Calu3 (cell line): Measurements from ENCODE around the gene USP32. TPM values are rescaled to one million over a fixed set of nuclear protein-coding genes. Genes with fewer than 3 reads are reported as not detected.

ENCODE experiments used
- BruUV-seq: library from RNA; stranded (reverse); fragments of 400-500 nt; replicated peaks from 2 replicates; lab custom pipeline; 2021; lab: Mats Ljungman, UMichigan
- CTCF ChIA-PET: fragments of 300-600 bp; sonication (Branson Sonifier 250); formaldehyde crosslinking; loops from one replicate; lab custom pipeline; 2022; ENCODE audit warnings: antibody characterized with exemption; lab: Charles Lee
- DNase-seq: peaks from one replicate; pipeline ENCODE4 v3.0.0; 2022
- H3K27ac Mint-ChIP-seq: one replicate; pipeline ENCODE4 v1.8.0; 2022; ENCODE audit warnings: mixed read lengths; ENCODE audit not compliant: unreplicated experiment
- H3K27me3 Mint-ChIP-seq: one replicate; pipeline ENCODE4 v1.8.0; 2022; ENCODE audit warnings: mixed read lengths; ENCODE audit not compliant: unreplicated experiment
- H3K36me3 Mint-ChIP-seq: one replicate; pipeline ENCODE4 v1.8.0; 2022; ENCODE audit warnings: mild to moderate bottlenecking, moderate library complexity, mixed read lengths; ENCODE audit not compliant: insufficient read depth, unreplicated experiment
- H3K4me1 Mint-ChIP-seq: one replicate; pipeline ENCODE4 v1.8.0; 2022; ENCODE audit warnings: mild to moderate bottlenecking, low read depth, mixed read lengths; ENCODE audit not compliant: unreplicated experiment
- H3K4me3 Mint-ChIP-seq: one replicate; pipeline ENCODE4 v1.8.0; 2022; ENCODE audit warnings: mild to moderate bottlenecking, low read depth, moderate library complexity, mixed read lengths; ENCODE audit not compliant: unreplicated experiment
- H3K9me3 Mint-ChIP-seq: one replicate; pipeline ENCODE4 v1.8.0; 2022; ENCODE audit warnings: low read depth, mixed read lengths; ENCODE audit not compliant: unreplicated experiment
- CTCF ChIP-seq: fragments of 200-600 bp; IDR thresholded peaks from one replicate; pipeline ENCODE4 v1.8.0; 2022; ENCODE audit warnings: antibody characterized with exemption; ENCODE audit not compliant: unreplicated experiment
- intact Hi-C: fragments of 100-400 bp; cut with micrococcal nuclease; formaldehyde crosslinking; loops from one replicate; pipeline ENCODE4 v1.10.0; 2022; ENCODE audit not compliant: unreplicated experiment
- total RNA-seq: library from RNA; stranded (reverse); gene quantifications from 2 replicates; pipeline ENCODE4 v1.2.3, GENCODE V29; 2022

The USP32 gene
- total RNA-seq, 1 experiment from 2014 or later, result 29.6 TPM

DNA sequence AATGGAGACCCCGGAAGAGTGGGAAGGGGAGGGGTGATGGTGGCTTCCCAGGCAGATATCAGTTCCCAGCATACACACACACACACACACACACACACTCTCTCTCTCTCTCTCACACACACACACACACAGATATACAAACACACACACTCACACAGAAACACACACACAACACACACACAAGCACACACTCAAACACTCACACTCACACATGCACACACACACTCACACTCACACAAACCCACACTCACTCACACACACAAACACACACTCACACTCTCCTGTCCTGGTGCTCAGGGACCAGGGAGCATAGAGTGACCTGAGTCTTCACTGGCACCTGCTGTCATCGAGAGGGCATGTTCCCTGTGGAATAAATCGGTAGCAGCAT lies 236.5 kb downstream of the USP32 start:
- H3K4me1 Mint-ChIP-seq, result peaks cover 9% of the 10 kb centered on the region
- H3K27me3 Mint-ChIP-seq, result peaks cover 25% of the 10 kb centered on the region
- no TSS peak for BruUV-seq
- intact Hi-C loops, result no loop called here
- no peaks in the 10 kb centered on the region for H3K36me3 Mint-ChIP-seq
- no peak overlapping the region for H3K4me3 Mint-ChIP-seq
- H3K27ac Mint-ChIP-seq, result no peak overlapping the region
- DNase-seq, result no peak
- no peak for TF ChIP-seq CTCF
- H3K9me3 Mint-ChIP-seq, result no peaks in the 10 kb centered on the region
- CTCF ChIA-PET, result no interaction called here

- Mint-ChIP-seq H3K9me3 (no peaks in the 10 kb centered on the region), H3K27me3 (peaks cover 19% of the 10 kb centered on the region), H3K27ac (no peak overlapping the region), H3K4me1 (peaks cover 9% of the 10 kb centered on the region), H3K4me3 (no peak overlapping the region), H3K36me3 (no peaks in the 10 kb centered on the region)
- CTCF ChIA-PET, result no interaction called here
- no TSS peak for BruUV-seq
- intact Hi-C loops, result loop anchor here (5.0 kb wide), 1 partner anchor 32 kb away; no protein-coding TSS in a partner anchor
- TF ChIP-seq CTCF, result no peak
- no peak for DNase-seq
These were observed 237.1 kb downstream of the USP32 start for GRCh38 chr17:60154616-60155426.

DNA sequence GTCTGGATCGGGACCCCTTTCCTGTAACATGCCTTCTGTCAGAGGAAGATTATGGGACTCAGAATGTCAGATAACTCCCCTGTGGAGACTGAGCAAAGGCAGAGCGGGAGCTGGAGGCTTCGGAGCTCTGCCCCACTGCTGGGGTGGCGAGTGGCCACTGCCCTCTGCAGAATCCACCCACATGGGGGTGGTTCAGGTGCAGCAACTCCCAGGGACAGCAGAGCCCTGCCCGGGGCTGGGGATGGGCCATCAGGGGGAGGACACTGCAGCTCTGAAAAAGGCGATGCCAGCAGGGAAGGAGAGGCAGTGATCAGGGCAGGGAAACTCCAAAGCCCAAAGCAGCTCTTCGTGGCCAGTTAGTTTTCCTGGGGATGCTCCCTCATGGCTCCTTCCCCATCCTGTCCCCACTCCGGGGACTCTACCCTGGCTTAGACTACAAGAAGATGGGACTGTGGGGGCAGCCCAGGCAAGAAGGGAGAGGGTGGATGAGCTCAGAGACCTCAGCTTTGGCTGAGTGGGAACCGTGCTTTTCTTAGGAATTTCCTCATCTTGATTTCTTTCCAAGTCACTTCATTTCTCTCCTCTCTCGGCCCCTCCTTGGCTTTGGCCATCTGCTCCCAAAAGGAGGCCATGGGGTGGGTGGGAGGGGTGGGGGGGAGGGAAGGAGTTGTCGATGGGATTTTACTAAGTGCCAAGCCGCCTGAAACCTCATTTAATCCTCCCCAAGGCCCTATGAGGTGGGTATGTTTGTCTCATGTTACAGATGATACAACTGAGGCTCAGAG lies 238.1 kb downstream of the USP32 start:
- Mint-ChIP-seq H3K36me3 (no peaks in the 10 kb centered on the region), H3K4me1 (peaks cover 9% of the 10 kb centered on the region)

More for the DNA sequence above, 238.1 kb downstream of the USP32 start:
- H3K27ac Mint-ChIP-seq, result no peak overlapping the region
- CTCF ChIA-PET, result interaction anchor here (0.6 kb wide), 1 partner anchor 352 kb away, joined by 3 read pairs; no protein-coding TSS in a partner anchor
- TF ChIP-seq CTCF, result no peak
- no peak overlapping the region for H3K4me3 Mint-ChIP-seq
- intact Hi-C loops, result loop anchor here (5.0 kb wide), 1 partner anchor 34 kb away; no protein-coding TSS in a partner anchor
- no TSS peak for BruUV-seq
- no peak for DNase-seq
- no peaks in the 10 kb centered on the region for H3K9me3 Mint-ChIP-seq
- H3K27me3 Mint-ChIP-seq, result peaks cover 23% of the 10 kb centered on the region
